HG03558 (cell line): ENCODE measurements around the gene PLCXD1.
"Not testable (repeated sequence)": the region's sequence is repeated elsewhere in the genome, so short reads cannot be mapped to it uniquely, and the experiment has no call there.

Source experiments
- ATAC-seq: cut with Tn5 transposase; IDR thresholded peaks from one replicate; pipeline ENCODE4 v1.9.1; 2021; ENCODE audit warnings: moderate number of reproducible peaks; ENCODE audit not compliant: unreplicated experiment; ENCODE audit errors: extremely low read depth

Gene PLCXD1

GRCh38 chrX:347351-348117 is 66.4 kb downstream of the PLCXD1 start:
- ATAC-seq, result no peak

- ATAC-seq, result no peak
Measured at GRCh38 chrX:348461-349117, 67.4 kb downstream of the PLCXD1 start.

- no peak for ATAC-seq
Measured at GRCh38 chrX:349196-349595, 68.0 kb downstream of the PLCXD1 start.

- no peak for ATAC-seq
Measured at GRCh38 chrX:349702-350101, 68.5 kb downstream of the PLCXD1 start.

GRCh38 chrX:350148-350533 is 69.0 kb downstream of the PLCXD1 start:
- no peak for ATAC-seq

- ATAC-seq, result no peak
Measured at GRCh38 chrX:350534-351323, 69.5 kb downstream of the PLCXD1 start.

GRCh38 chrX:351324-351641 is 70.1 kb downstream of the PLCXD1 start:
- not testable (repeated sequence) for ATAC-seq

GRCh38 chrX:351736-352135 is 70.6 kb downstream of the PLCXD1 start:
- no peak for ATAC-seq

- ATAC-seq, result no peak
Measured at GRCh38 chrX:352181-352580, 71.0 kb downstream of the PLCXD1 start.

- ATAC-seq, result no peak
Measured at GRCh38 chrX:352582-353314, 71.6 kb downstream of the PLCXD1 start.
